ENCODE results near the gene AMZ1.

DNA sequence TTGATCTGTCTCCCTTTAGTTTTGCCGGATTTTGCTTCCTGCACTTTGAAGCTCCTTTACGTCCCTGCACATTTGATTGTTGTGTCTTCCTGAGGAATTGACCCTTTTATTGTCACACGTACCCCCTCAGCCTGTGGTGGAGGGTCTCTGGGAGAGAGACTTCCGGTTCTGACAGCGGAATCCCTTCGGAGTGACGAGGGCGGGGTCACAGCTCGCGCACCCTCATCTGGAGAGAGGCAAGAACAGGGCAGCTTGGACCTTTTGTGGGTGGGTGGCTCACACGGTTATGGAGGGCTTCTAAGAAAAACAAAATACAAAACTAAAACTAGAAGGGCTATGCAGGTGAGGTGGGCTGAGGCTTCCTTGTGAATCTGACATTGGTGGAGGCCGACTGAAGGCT is 26.0 kb downstream of the AMZ1 start:
- TF ChIP-seq, protein P1, sequence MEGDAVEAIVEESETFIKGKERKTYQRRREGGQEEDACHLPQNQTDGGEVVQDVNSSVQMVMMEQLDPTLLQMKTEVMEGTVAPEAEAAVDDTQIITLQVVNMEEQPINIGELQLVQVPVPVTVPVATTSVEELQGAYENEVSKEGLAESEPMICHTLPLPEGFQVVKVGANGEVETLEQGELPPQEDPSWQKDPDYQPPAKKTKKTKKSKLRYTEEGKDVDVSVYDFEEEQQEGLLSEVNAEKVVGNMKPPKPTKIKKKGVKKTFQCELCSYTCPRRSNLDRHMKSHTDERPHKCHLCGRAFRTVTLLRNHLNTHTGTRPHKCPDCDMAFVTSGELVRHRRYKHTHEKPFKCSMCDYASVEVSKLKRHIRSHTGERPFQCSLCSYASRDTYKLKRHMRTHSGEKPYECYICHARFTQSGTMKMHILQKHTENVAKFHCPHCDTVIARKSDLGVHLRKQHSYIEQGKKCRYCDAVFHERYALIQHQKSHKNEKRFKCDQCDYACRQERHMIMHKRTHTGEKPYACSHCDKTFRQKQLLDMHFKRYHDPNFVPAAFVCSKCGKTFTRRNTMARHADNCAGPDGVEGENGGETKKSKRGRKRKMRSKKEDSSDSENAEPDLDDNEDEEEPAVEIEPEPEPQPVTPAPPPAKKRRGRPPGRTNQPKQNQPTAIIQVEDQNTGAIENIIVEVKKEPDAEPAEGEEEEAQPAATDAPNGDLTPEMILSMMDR (IDR thresholded peaks at IDR 0.05): no peak
- no peak for TF ChIP-seq POLR2A (IDR thresholded peaks at IDR 0.05)
- TF ChIP-seq POLR2AphosphoS5 (IDR thresholded peaks at IDR 0.05): no peak
- TF ChIP-seq EP300 (IDR thresholded peaks at IDR 0.05): no peak

Measured in sigmoid colon (tissue), 4 donors.